ENCODE data around the gene OBP2A. TPM values are rescaled to one million over a fixed set of nuclear protein-coding genes. Genes with fewer than 3 reads are reported as not detected.

The OBP2A gene
- total and polyA plus RNA-seq, 8 donors = not detected

DNA sequence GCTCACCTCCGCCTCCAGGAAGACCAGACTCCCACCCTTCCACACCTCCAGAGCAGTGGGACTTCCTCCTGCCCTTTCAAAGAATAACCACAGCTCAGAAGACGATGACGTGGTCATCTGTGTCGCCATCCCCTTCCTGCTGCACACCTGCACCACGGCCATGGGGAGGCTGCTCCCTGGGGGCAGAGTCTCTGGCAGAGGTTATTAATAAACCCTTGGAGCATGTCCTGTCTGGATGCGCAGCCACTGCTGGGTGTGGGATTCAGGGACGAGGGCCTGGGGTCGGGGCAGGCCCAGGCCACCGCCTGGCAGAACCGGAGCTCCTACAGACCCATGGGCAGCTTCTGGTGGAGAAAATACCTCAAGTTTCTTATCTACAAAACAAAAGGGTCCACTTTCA lies 20.6 kb downstream of the OBP2A start:
- ATAC-seq (no peak), FAIRE-seq (no peak), DNase-seq (no peak)
- no peaks in the 10 kb centered on the region for H3K9me3 ChIP-seq
- TF ChIP-seq, protein P1, sequence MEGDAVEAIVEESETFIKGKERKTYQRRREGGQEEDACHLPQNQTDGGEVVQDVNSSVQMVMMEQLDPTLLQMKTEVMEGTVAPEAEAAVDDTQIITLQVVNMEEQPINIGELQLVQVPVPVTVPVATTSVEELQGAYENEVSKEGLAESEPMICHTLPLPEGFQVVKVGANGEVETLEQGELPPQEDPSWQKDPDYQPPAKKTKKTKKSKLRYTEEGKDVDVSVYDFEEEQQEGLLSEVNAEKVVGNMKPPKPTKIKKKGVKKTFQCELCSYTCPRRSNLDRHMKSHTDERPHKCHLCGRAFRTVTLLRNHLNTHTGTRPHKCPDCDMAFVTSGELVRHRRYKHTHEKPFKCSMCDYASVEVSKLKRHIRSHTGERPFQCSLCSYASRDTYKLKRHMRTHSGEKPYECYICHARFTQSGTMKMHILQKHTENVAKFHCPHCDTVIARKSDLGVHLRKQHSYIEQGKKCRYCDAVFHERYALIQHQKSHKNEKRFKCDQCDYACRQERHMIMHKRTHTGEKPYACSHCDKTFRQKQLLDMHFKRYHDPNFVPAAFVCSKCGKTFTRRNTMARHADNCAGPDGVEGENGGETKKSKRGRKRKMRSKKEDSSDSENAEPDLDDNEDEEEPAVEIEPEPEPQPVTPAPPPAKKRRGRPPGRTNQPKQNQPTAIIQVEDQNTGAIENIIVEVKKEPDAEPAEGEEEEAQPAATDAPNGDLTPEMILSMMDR (IDR thresholded peaks at IDR 0.05) = no peak
- H3K4me3 ChIP-seq = no peak overlapping the region
- 41 to 58% methylated on average over 10 of the region's 10 CpGs for WGBS, 2 donors
- no peaks in the 10 kb centered on the region for H3K27me3 ChIP-seq
- H3K4me1 ChIP-seq = no peaks in the 10 kb centered on the region
- intact Hi-C loops (cut with DNase I) = no loop called here
- no peak overlapping the region for H3K27ac ChIP-seq
- no peaks in the 10 kb centered on the region for H3K36me3 ChIP-seq

DNA sequence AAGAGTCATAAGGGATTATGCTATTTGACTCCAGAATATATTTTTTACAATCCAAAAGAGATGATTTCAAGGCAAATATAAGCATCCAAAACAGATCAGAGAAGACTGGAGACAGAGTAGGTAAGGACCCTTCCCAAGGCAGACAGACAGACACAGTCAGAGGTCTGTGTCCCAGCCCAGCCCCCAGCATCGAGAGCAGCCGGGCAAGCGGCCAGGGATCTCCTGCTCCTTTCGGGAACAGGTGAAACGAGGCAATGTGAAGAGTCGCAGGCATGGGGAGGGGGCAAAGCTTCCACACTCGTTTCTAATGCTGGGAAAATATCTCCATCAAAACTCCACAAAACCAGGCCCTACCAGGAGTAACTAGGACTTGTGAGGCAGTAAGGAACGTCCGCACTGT lies 21.4 kb downstream of the OBP2A start:
- TF ChIP-seq, protein P1 (IDR thresholded peaks at IDR 0.05) = no peak
- no peaks in the 10 kb centered on the region for H3K9me3 ChIP-seq
- no peak overlapping the region for H3K4me3 ChIP-seq
- H3K27me3 ChIP-seq = no peaks in the 10 kb centered on the region
- H3K27ac ChIP-seq = no peak overlapping the region
- DNase-seq (no peak), FAIRE-seq (no peak), ATAC-seq (no peak)
- intact Hi-C loops (cut with DNase I) = no loop called here
- H3K4me1 ChIP-seq = no peaks in the 10 kb centered on the region
- H3K36me3 ChIP-seq = no peaks in the 10 kb centered on the region
- WGBS, 2 donors = 32 to 36% methylated on average over 9 of the region's 9 CpGs

DNA sequence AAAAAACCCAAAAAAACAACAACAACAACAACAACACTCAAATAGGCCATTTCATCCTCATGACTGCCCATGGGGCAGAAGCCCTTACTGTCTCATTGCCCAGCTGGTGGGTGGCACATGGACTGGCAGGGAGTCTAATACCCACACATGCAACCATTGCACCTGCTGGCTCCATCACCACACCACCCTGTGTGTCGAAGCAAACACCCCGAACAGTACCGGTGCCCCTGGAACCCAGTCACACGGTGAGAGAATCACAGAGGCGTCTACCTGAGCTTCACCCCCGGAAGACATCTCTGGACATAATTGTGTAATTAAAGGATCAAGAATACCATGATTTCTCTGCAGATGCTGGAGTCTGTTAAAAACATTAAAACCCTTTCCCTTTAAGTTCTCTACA lies 22.1 kb downstream of the OBP2A start:
- H3K36me3 ChIP-seq = no peaks in the 10 kb centered on the region
- H3K4me3 ChIP-seq = no peak overlapping the region
- no peak for ATAC-seq
- no peaks in the 10 kb centered on the region for H3K4me1 ChIP-seq
- H3K9me3 ChIP-seq = no peaks in the 10 kb centered on the region
- intact Hi-C loops (cut with DNase I) = no loop called here
- TF ChIP-seq, protein P1 (IDR thresholded peaks at IDR 0.05) = no peak
- H3K27ac ChIP-seq = no peak overlapping the region
- H3K27me3 ChIP-seq = no peaks in the 10 kb centered on the region
- DNase-seq = no peak
- 71 to 86% methylated on average over 6 of the region's 6 CpGs for WGBS, 2 donors
- no peak for FAIRE-seq

DNA sequence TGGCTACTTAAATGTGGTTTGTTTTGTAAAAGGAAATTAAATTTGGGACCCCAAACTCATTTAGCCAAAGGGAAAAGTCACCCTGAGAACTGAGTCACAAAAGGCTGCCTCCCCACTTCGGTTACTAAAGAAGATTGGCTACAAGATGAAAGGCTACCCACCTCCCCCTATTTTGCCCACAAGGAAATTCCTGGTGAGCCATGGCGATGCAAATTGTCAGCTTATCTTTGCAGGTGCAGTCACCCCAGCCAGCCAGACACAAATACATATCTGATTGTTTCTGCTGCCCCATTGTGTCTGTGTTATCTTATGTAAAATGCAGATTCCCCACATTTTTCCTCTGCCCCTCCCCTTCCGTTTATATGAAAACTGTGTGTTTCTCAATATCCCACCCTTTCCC lies 24.5 kb downstream of the OBP2A start:
- intact Hi-C loops (cut with DNase I) = no loop called here
- Histone ChIP-seq H3K9me3 (no peaks in the 10 kb centered on the region), H3K36me3 (no peaks in the 10 kb centered on the region), H3K27ac (no peak overlapping the region), H3K4me1 (no peaks in the 10 kb centered on the region), H3K27me3 (no peaks in the 10 kb centered on the region), H3K4me3 (no peak overlapping the region)
- no peak for DNase-seq
- no peak for FAIRE-seq
- TF ChIP-seq, protein P1 (IDR thresholded peaks at IDR 0.05) = no peak
- no peak for ATAC-seq
- 15 to 16% methylated on average over 3 of the region's 3 CpGs for WGBS, 2 donors

DNA sequence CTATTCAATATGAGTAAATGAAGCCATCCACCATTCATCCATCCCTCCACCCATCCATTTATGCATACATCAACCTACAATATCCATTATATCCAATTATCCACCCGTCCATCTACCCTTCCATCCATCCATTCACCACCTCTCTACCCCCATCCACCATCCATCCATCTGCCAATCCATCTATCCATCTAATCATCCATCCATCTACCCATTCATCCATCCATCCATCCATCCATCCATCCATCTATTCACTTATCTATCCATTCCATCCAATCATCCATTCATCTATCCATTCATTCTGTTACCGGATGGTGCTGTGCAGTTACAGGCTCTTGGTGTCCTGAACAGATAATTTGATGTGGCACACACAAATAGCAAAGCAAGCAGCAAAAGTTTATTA lies 26.3 kb downstream of the OBP2A start:
- H3K36me3 ChIP-seq = no peaks in the 10 kb centered on the region
- WGBS, 2 donors = 63 to 66% methylated on average over 2 of the region's 2 CpGs
- H3K4me1 ChIP-seq = no peaks in the 10 kb centered on the region

More for the DNA sequence above, 26.3 kb downstream of the OBP2A start:
- TF ChIP-seq, protein P1 (IDR thresholded peaks at IDR 0.05) = no peak
- no peak for ATAC-seq
- Histone ChIP-seq H3K27me3 (no peaks in the 10 kb centered on the region), H3K9me3 (no peaks in the 10 kb centered on the region), H3K4me3 (no peak overlapping the region), H3K27ac (no peak overlapping the region)
- no peak for DNase-seq
- intact Hi-C loops (cut with DNase I) = no loop called here
- FAIRE-seq = no peak

Measured in pancreas (tissue), 10 donors.